HEK293T (cell line): Measurements from ENCODE around the gene NT5C1B.

Experiments used
- CTCF ChIA-PET: fragments of 350-600 bp; formaldehyde crosslinking; extraction: SDS; loops from one replicate; lab custom pipeline; 2021; ENCODE audit warnings: antibody characterized with exemption, inconsistent platforms; lab: Yijun Ruan, JAX
- POLR2A ChIA-PET: fragments of 350-600 bp; formaldehyde crosslinking; extraction: SDS; loops from one replicate; lab custom pipeline; 2020; ENCODE audit warnings: antibody characterized with exemption, inconsistent platforms; lab: Yijun Ruan, JAX
- DNase-seq: peaks from one replicate; pipeline ENCODE4 v3.0.0; 2012; ENCODE audit warnings: mixed read lengths; ENCODE audit errors: extremely low spot score
- ARNT ChIP-seq: fragments of 450-650 bp; IDR thresholded peaks from 2 replicates; pipeline ENCODE4 v1.6.1; 2017; ENCODE audit warnings: mild to moderate bottlenecking
- BHLHE40 ChIP-seq: fragments of 450-650 bp; IDR thresholded peaks from 2 replicates; pipeline ENCODE4 v1.6.1; 2016; ENCODE audit warnings: mild to moderate bottlenecking, moderate library complexity, borderline replicate concordance
- CTBP1 ChIP-seq: fragments of 450-650 bp; IDR thresholded peaks from 2 replicates; pipeline ENCODE4 v1.6.1; 2016; ENCODE audit warnings: borderline replicate concordance
- ELF4 ChIP-seq: fragments of 450-650 bp; IDR thresholded peaks from 2 replicates; pipeline ENCODE4 v1.6.1; 2017; ENCODE audit warnings: antibody characterized with exemption
- FOXA1 ChIP-seq: fragments of 450-650 bp; IDR thresholded peaks from 2 replicates; pipeline ENCODE4 v1.6.1; 2016; ENCODE audit warnings: mild to moderate bottlenecking
- FOXK2 ChIP-seq: fragments of 450-650 bp; IDR thresholded peaks from 2 replicates; pipeline ENCODE4 v1.6.1; 2016; ENCODE audit warnings: mild to moderate bottlenecking
- FOXM1 ChIP-seq: fragments of 450-650 bp; IDR thresholded peaks from 2 replicates; pipeline ENCODE4 v1.6.1; 2017; ENCODE audit warnings: mild to moderate bottlenecking, borderline replicate concordance
- HDGF ChIP-seq: fragments of 450-650 bp; IDR thresholded peaks from 2 replicates; pipeline ENCODE4 v1.6.1; 2017; ENCODE audit warnings: antibody characterized with exemption, borderline replicate concordance
- L3MBTL2 ChIP-seq: fragments of 450-650 bp; conservative IDR thresholded peaks from 2 replicates; pipeline ENCODE4 v1.6.1; 2016; ENCODE audit warnings: mild to moderate bottlenecking
- LEF1 ChIP-seq: fragments of 450-650 bp; IDR thresholded peaks from 2 replicates; pipeline ENCODE4 v1.6.1; 2017; ENCODE audit warnings: mild to moderate bottlenecking, borderline replicate concordance
- NFRKB ChIP-seq: fragments of 450-650 bp; IDR thresholded peaks from 2 replicates; pipeline ENCODE4 v1.6.1; 2016; ENCODE audit warnings: mild to moderate bottlenecking, moderate library complexity
- PKNOX1 ChIP-seq: fragments of 450-650 bp; IDR thresholded peaks from 2 replicates; pipeline ENCODE4 v1.6.1; 2016
- SP1 ChIP-seq: fragments of 450-650 bp; IDR thresholded peaks from 2 replicates; pipeline ENCODE4 v1.6.1; 2017
- SUZ12 ChIP-seq: fragments of 450-650 bp; IDR thresholded peaks from 2 replicates; pipeline ENCODE4 v1.6.1; 2016; ENCODE audit warnings: mild to moderate bottlenecking
- TARDBP ChIP-seq: fragments of 450-650 bp; IDR thresholded peaks from 2 replicates; pipeline ENCODE4 v1.6.1; 2016
- ZNF384 ChIP-seq: fragments of 450-650 bp; IDR thresholded peaks from 2 replicates; pipeline ENCODE4 v1.6.1; 2016

Gene NT5C1B

GRCh38 chr2:18599509-18600254 lies 10.3 kb upstream of the NT5C1B start:
- no peak for DNase-seq
- TF ChIP-seq PKNOX1 (no peak), ELF4 (no peak), SP1 (no peak), L3MBTL2 (no peak), LEF1 (no peak), BHLHE40 (no peak), ZNF384 (no peak), FOXA1 (no peak), CTBP1 (no peak), TARDBP (no peak), SUZ12 (no peak), ARNT (no peak)
- POLR2A ChIA-PET, result no interaction called here
- CTCF ChIA-PET, result no interaction called here

GRCh38 chr2:18598848-18599484 lies 9.6 kb upstream of the NT5C1B start:
- CTCF ChIA-PET, result no interaction called here
- POLR2A ChIA-PET, result no interaction called here
- TF ChIP-seq ARNT (no peak), HDGF (no peak), FOXA1 (no peak), SP1 (no peak), SUZ12 (no peak), L3MBTL2 (no peak), BHLHE40 (no peak), ELF4 (no peak), CTBP1 (no peak), TARDBP (no peak), LEF1 (no peak), PKNOX1 (no peak), FOXK2 (no peak)
- no peak for DNase-seq

- POLR2A ChIA-PET, result no interaction called here
- CTCF ChIA-PET, result no interaction called here
- no peak for TF ChIP-seq NFRKB
- TF ChIP-seq L3MBTL2, result no peak
- no peak for TF ChIP-seq SUZ12
- no peak for TF ChIP-seq SP1
- no peak for TF ChIP-seq ARNT
- no peak for TF ChIP-seq TARDBP
- TF ChIP-seq FOXK2, result no peak
- TF ChIP-seq ZNF384, result no peak
- no peak for TF ChIP-seq HDGF
- TF ChIP-seq LEF1, result no peak
- TF ChIP-seq PKNOX1, result no peak
- no peak for TF ChIP-seq CTBP1
- TF ChIP-seq ELF4, result no peak
- no peak for TF ChIP-seq FOXM1
- no peak for TF ChIP-seq FOXA1
- TF ChIP-seq BHLHE40, result no peak
- DNase-seq, result no peak
Observed at GRCh38 chr2:18597618-18598017, 8.2 kb upstream of the NT5C1B start.

GRCh38 chr2:18596993-18597392 lies 7.6 kb upstream of the NT5C1B start:
- TF ChIP-seq HDGF (no peak), ARNT (no peak), LEF1 (no peak), BHLHE40 (no peak), PKNOX1 (no peak), SP1 (no peak), ELF4 (no peak), CTBP1 (no peak), FOXK2 (no peak), SUZ12 (no peak), NFRKB (no peak), ZNF384 (no peak), TARDBP (no peak), L3MBTL2 (no peak), FOXM1 (no peak)
- CTCF ChIA-PET, result no interaction called here
- POLR2A ChIA-PET, result no interaction called here
- no peak for DNase-seq

GRCh38 chr2:18593496-18593895 lies 4.1 kb upstream of the NT5C1B start:
- POLR2A ChIA-PET, result no interaction called here
- CTCF ChIA-PET, result interaction anchor here (0.5 kb wide), 1 partner anchor 1676 kb away, joined by 3 read pairs; no protein-coding TSS in a partner anchor
- no peak for DNase-seq
- TF ChIP-seq CTBP1, result no peak
- TF ChIP-seq TARDBP, result no peak

- no peak for DNase-seq
- TF ChIP-seq LEF1, result no peak
- no peak for TF ChIP-seq ARNT
- TF ChIP-seq ZNF384, result no peak
- TF ChIP-seq SP1, result no peak
- no peak for TF ChIP-seq CTBP1
- no peak for TF ChIP-seq ELF4
- no peak for TF ChIP-seq PKNOX1
- TF ChIP-seq TARDBP, result no peak
- no peak for TF ChIP-seq FOXM1
- TF ChIP-seq FOXA1, result no peak
- TF ChIP-seq SUZ12, result no peak
- CTCF ChIA-PET, result no interaction called here
- POLR2A ChIA-PET, result no interaction called here
Observed at GRCh38 chr2:18592372-18592771, 3.0 kb upstream of the NT5C1B start.
